HG03565 (cell line): ENCODE results near the gene PATJ.
"Not testable (repeated sequence)": the region's sequence is repeated elsewhere in the genome, so short reads cannot be mapped to it uniquely, and the experiment has no call there.

Experiments used
- ATAC-seq: cut with Tn5 transposase; IDR thresholded peaks from one replicate; pipeline ENCODE4 v1.9.1; 2021; ENCODE audit warnings: mild to moderate bottlenecking, moderate library complexity; ENCODE audit not compliant: unreplicated experiment

Gene PATJ

DNA sequence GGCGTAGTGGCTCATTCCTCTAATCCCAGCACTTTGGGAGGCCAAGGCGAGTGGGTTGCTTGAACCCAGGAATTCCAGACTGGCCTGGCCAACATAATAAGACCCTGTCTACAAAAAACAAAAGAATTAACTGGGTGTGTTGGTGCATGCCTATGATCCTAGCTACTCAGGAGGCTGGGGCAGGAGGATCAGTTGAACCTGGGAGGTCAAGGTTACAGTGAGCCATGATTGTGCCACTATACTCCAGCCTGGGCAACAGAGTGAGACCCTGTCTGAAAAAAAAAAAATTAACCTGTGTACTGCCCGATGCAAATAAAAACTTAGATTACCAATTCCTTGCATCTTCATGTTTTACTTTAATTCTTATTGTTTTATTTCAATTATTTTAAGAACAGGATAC is 193.2 kb downstream of the PATJ start:
- no peak for ATAC-seq

DNA sequence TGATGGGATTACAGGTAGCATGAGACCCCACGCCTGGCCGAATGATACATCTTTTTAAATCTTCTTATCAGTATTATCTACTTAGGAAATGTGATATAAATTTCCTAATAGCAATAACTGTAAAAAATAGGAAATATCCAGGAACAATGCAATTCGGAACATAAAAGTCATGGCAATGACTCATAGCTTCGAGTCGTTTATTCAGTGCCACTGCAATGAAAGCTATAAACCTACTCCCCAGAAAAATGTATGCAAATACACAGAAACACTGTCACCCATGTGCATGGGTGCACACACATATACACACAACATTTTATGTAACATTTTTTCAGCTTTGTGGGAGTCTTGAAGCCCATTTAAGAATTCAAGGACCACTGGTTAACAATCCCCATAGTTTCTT is 194.6 kb downstream of the PATJ start:
- no peak for ATAC-seq

DNA sequence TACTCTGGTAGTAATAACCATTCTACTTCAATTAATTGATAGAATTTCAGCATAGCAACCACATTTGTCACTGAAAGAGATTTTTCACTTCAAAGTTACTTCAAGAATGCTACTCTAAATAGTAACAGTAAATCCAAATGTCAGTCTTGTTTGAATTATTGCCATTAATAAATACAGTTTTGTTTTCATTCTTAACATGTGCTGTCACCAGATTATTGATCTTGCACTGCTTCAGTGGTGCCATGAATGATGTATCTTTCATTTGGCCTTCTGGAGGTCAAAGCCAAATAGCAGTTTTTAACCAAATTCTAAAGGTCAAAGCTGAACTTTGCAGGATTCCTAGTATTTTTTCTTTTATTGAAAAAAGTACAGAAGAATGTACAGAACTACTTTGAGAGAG is 199.5 kb downstream of the PATJ start:
- ATAC-seq: no peak

DNA sequence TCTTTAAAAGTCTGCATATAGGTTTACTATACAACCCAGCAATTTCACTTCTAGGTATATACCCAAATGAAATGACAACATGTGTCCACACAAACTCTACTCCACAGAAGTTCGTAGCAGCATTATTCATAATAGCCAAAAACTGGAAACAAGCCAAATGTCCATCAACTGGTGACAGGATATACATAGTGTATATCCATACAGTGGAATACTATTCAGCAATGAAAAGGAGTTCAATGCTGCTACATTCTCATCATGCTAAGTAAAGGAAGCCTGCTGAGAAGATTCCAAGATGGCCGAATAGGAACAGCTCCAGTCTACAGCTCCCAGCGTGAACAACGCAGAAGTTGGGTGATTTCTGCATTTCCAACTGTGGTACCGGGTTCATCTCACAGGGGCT is 200.6 kb downstream of the PATJ start:
- ATAC-seq: no peak

GRCh38 chr1:61948685-61949084 is 206.4 kb downstream of the PATJ start:
- ATAC-seq: not testable (repeated sequence)

GRCh38 chr1:61950418-61950817 is 208.1 kb downstream of the PATJ start:
- ATAC-seq: no peak

- ATAC-seq: no peak
Measured at GRCh38 chr1:61951731-61952580, 209.7 kb downstream of the PATJ start.

GRCh38 chr1:61952675-61953074 is 210.4 kb downstream of the PATJ start:
- no peak for ATAC-seq

GRCh38 chr1:61953076-61953789 is 211.0 kb downstream of the PATJ start:
- no peak for ATAC-seq

- no peak for ATAC-seq
Measured at GRCh38 chr1:61953790-61954150, 211.5 kb downstream of the PATJ start.

GRCh38 chr1:61955261-61955660 is 213.0 kb downstream of the PATJ start:
- no peak for ATAC-seq

GRCh38 chr1:61956016-61956645 is 213.9 kb downstream of the PATJ start:
- ATAC-seq: no peak

- no peak for ATAC-seq
Measured at GRCh38 chr1:61956784-61957183, 214.5 kb downstream of the PATJ start.

GRCh38 chr1:61961009-61961408 is 218.7 kb downstream of the PATJ start:
- ATAC-seq: no peak

DNA sequence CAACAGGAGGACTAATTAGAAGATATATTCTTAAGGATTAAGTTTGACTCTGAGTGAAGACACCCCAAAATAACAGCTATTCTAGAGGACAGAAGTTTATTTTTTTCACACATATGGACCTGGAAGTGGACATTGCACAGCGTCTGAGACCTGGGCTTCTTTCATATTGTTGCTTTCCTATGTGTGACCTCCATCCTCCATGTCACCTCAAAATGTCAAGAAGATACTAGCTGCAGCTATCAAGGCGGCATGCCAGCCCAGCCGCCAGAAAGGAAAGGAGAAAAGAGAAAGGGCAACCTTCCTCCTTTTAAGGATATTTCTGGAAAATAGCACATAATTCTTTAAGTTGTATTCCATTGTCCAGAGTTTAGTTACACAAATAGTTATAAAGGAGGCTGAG is 220.4 kb downstream of the PATJ start:
- ATAC-seq: no peak

- not testable (repeated sequence) for ATAC-seq
Measured at GRCh38 chr1:61966450-61967225, 224.4 kb downstream of the PATJ start.

GRCh38 chr1:61967750-61968149 is 225.5 kb downstream of the PATJ start:
- ATAC-seq: no peak

- no peak for ATAC-seq
Measured at GRCh38 chr1:61968869-61969268, 226.6 kb downstream of the PATJ start.

DNA sequence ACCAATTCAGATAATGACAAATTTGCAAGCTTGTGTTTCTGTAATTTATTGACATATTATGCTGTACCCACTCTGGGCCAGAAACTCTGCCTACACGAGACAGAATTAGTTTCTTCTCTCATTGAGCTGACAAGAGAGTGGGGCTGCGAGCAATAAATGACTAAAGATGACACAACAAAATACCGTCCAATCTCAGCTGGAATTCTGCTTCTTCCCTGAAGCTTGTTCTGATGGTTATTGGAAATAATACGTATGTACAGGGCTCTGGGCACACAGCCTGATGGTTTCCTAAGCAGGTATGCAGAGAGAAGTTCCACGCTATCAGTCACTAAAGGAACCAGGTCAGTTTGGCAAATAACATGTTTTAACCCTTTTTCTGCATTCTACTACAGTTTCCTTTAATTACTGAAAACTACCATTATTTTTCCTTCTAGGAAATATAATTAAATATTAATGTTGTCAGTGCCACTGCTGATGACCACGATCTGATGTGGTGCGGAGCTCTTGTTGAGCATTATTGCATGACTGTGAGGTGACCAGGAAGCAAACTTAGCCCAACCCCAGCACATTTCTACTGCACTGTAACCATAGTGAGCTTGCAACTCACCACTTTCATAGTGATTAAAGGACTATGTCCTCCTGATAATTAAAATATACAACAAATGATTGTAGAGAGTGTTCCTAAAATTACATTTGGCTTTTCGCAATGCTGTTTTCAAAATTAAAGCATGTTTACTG is 231.0 kb downstream of the PATJ start:
- no peak for ATAC-seq

GRCh38 chr1:61975638-61976037 is 233.4 kb downstream of the PATJ start:
- no peak for ATAC-seq
